K562 (cell line): ENCODE measurements around the gene WWOX. TPM values are rescaled to one million over a fixed set of nuclear protein-coding genes. Genes with fewer than 3 reads are reported as not detected.

ENCODE experiments used
- ATAC-seq: fragments of 200-7000 bp; cut with Tn5 transposase; 3 replicates; pipeline ENCODE4 v1.9.1; 2020; ENCODE audit warnings: moderate library complexity
- BruUV-seq: library from RNA; stranded (reverse); fragments of 400-500 nt; replicated peaks from 2 replicates; lab custom pipeline; 2021; lab: Mats Ljungman, UMichigan
- CTCF ChIA-PET: fragments of 300-600 bp; formaldehyde crosslinking; extraction: SDS; loops from one replicate; lab custom pipeline; 2021; ENCODE audit warnings: low intra/inter-chr PET ratio; lab: Yijun Ruan, JAX
- POLR2A ChIA-PET: fragments of 300-600, 350-650 bp; sonication (Branson Sonifier 250); formaldehyde crosslinking; extraction: SDS; loops from one replicate; lab custom pipeline; 2021; ENCODE audit warnings: antibody characterized with exemption, inconsistent platforms; lab: Yijun Ruan, JAX
- DNase-seq, 4 experiments: peaks; one replicate each; pipeline versions ENCODE4 v3.0.0 to v3.0.0-alpha.2; 2011 to 2018; ENCODE audit warnings: low spot score in 3 of 4, mixed read lengths in 3 of 4; ENCODE audit errors: extremely low read depth in 1 of 4
- FAIRE-seq: peaks from 2 replicates; lab custom pipeline; 2011; peaks lifted over from hg19 to GRCh38; lab: Jason Lieb, UNC
- H2AFZ ChIP-seq: 2 replicates; pipeline ENCODE4 v1.6.0; 2011; ENCODE audit warnings: low read depth, low read length, control low read depth, inconsistent platforms
- H3K27ac ChIP-seq: fragments of 200-600 bp; 3 replicates; pipeline ENCODE4 v1.8.0; 2011; ENCODE audit warnings: low read depth, mild to moderate bottlenecking, control low read depth, inconsistent platforms, low read length, moderate library complexity, mixed read lengths; ENCODE audit errors: extremely low read depth
- H3K27me3 ChIP-seq, 2 experiments: fragments of 300-600 bp in 1 of 2; 2 replicates in 1 of 2; 3 replicates in 1 of 2; pipeline versions ENCODE4 v1.6.0 to v1.8.0; 2011; ENCODE audit warnings: inconsistent platforms in 2 of 2, low read length in 2 of 2, mild to moderate bottlenecking in 1 of 2, mixed read lengths in 1 of 2, moderate library complexity in 1 of 2; ENCODE audit not compliant: control insufficient read depth in 2 of 2, insufficient read depth in 2 of 2
- H3K36me3 ChIP-seq: fragments of 300-600 bp; 3 replicates; pipeline ENCODE4 v1.8.0; 2011; ENCODE audit warnings: mild to moderate bottlenecking, low read length, inconsistent platforms; ENCODE audit not compliant: control insufficient read depth, insufficient read depth
- H3K4me1 ChIP-seq, 2 experiments: fragments of 200-600 bp in 1 of 2; replicated peaks in 1 of 2; 2 replicates in 1 of 2; 3 replicates in 1 of 2; pipeline versions ENCODE4 v1.5.1 to v1.8.0; 2011; ENCODE audit warnings: inconsistent platforms in 2 of 2, low read length in 2 of 2, mild to moderate bottlenecking in 1 of 2, mixed read lengths in 1 of 2, moderate library complexity in 1 of 2; ENCODE audit not compliant: control insufficient read depth in 2 of 2, insufficient read depth in 2 of 2
- H3K4me2 ChIP-seq: 2 replicates; pipeline ENCODE4 v1.6.1; 2011; ENCODE audit warnings: low read length, control low read depth, inconsistent platforms, mixed read lengths; ENCODE audit not compliant: insufficient read depth
- H3K4me3 ChIP-seq: fragments of 200-600 bp; sonication (generic), shearing (Covaris generic); 2 replicates; pipeline ENCODE4 v1.5.1; 2016; ENCODE audit warnings: control low read depth, inconsistent platforms
- H3K79me2 ChIP-seq: fragments of 200-600 bp; 3 replicates; pipeline ENCODE4 v1.8.0; 2011; ENCODE audit warnings: low read length, inconsistent platforms; ENCODE audit not compliant: control insufficient read depth, insufficient read depth
- H3K9ac ChIP-seq, 2 experiments: 2 replicates each; pipeline versions ENCODE4 v1.6.0 to v1.6.1; 2011; ENCODE audit warnings: low read depth in 2 of 2, low read length in 2 of 2, control low read depth in 1 of 2, inconsistent platforms in 1 of 2, mild to moderate bottlenecking in 1 of 2, mixed read lengths in 1 of 2; ENCODE audit not compliant: insufficient read depth in 1 of 2
- H3K9me1 ChIP-seq: one replicate; pipeline ENCODE4 v1.6.0; 2011; ENCODE audit warnings: inconsistent platforms, mild to moderate bottlenecking, low read length, moderate library complexity; ENCODE audit not compliant: control insufficient read depth, insufficient read depth
- H3K9me3 ChIP-seq: replicated peaks from 2 replicates; pipeline ENCODE4 v1.5.1; 2011; ENCODE audit warnings: low read depth, low read length, inconsistent platforms; ENCODE audit not compliant: control insufficient read depth, insufficient read depth
- H4K20me1 ChIP-seq: replicated peaks from 2 replicates; pipeline ENCODE4 v1.6.1; 2011; ENCODE audit warnings: low read length, inconsistent platforms, mixed read lengths; ENCODE audit not compliant: control insufficient read depth, insufficient read depth
- CREBBP ChIP-seq: IDR thresholded peaks from one replicate; pipeline ENCODE4 v1.6.1; 2012; ENCODE audit warnings: low read depth, mild to moderate bottlenecking, control low read depth, inconsistent platforms, low read length
- FOXM1 ChIP-seq, 2 experiments: fragments of 450-650 bp in 1 of 2; sonication (generic) in 1 of 2; formaldehyde crosslinking in 1 of 2; IDR thresholded peaks; 2 replicates each; pipeline versions ENCODE4 v1.6.1 to v1.9.0; 2017 to 2022; ENCODE audit warnings: low read depth in 2 of 2, mild to moderate bottlenecking in 2 of 2, missing genetic modification reagents in 1 of 2, moderate library complexity in 1 of 2
- KDM4B ChIP-seq, 2 experiments: fragments of 450-650 bp in 1 of 2; sonication (generic) in 1 of 2; IDR thresholded peaks; 2 replicates each; pipeline ENCODE4 v1.6.1; 2016 to 2017; ENCODE audit warnings: borderline replicate concordance in 2 of 2, antibody characterized with exemption in 1 of 2, low read depth in 1 of 2, mild to moderate bottlenecking in 1 of 2
- NFATC3 ChIP-seq: fragments of 450-650 bp; IDR thresholded peaks from 2 replicates; pipeline ENCODE4 v1.6.1; 2017; ENCODE audit warnings: mild to moderate bottlenecking
- NR1H2 ChIP-seq: sonication (generic); formaldehyde crosslinking; IDR thresholded peaks from 2 replicates; pipeline ENCODE4 v1.4.0; 2020; ENCODE audit warnings: mild to moderate bottlenecking, missing genetic modification reagents
- RHOXF2B ChIP-seq: fragments of 250-450 bp; sonication (Bioruptor Pico); conservative IDR thresholded peaks from 2 replicates; pipeline ENCODE4 v1.5.1; 2021
- SMARCA5 ChIP-seq: fragments of 450-650 bp; IDR thresholded peaks from 2 replicates; pipeline ENCODE4 v1.6.1; 2016
- XRCC5 ChIP-seq: fragments of 200-400 bp; formaldehyde crosslinking; IDR thresholded peaks from 2 replicates; pipeline ENCODE4 v1.6.1; 2017; ENCODE audit warnings: low read depth, mild to moderate bottlenecking, low read length
- ZBTB7A ChIP-seq: IDR thresholded peaks from 2 replicates; pipeline ENCODE4 v1.6.1; 2011; ENCODE audit warnings: low read depth, mild to moderate bottlenecking, low read length, moderate library complexity, borderline replicate concordance; ENCODE audit not compliant: control insufficient read depth
- ZNF282 ChIP-seq: sonication (generic); formaldehyde crosslinking; IDR thresholded peaks from 2 replicates; pipeline ENCODE4 v1.8.1; 2023; ENCODE audit warnings: missing genetic modification reagents
- ZNF41 ChIP-seq: fragments of 250-450 bp; sonication (Bioruptor Pico); conservative IDR thresholded peaks from 2 replicates; pipeline ENCODE4 v1.4.0; 2020; ENCODE audit warnings: mild to moderate bottlenecking
- ZNF561 ChIP-seq: fragments of 450-650 bp; formaldehyde crosslinking; conservative IDR thresholded peaks from 2 replicates; pipeline ENCODE4 v1.4.0; 2020; ENCODE audit warnings: mild to moderate bottlenecking, moderate library complexity
- WGBS: fragments of 100-300 bp; shearing (Covaris generic); methylation state at CpG from one replicate; pipeline ENCODE4 v1.1.6; 2016; ENCODE audit warnings: low coverage, mixed read lengths; ENCODE audit not compliant: insufficient coverage; ENCODE audit errors: missing lambda C conversion rate; 5-methylcytosine and 5-hydroxymethylcytosine counted together
- in situ Hi-C: fragments of 300-500 bp; cut with MboI; formaldehyde crosslinking; loops from 4 replicates; pipeline ENCODE4 v1.15.0; 2018; ENCODE audit warnings: inconsistent platforms, mixed read lengths
- intact Hi-C: fragments of 100-400 bp; cut with micrococcal nuclease; formaldehyde crosslinking; loops from 2 replicates; pipeline ENCODE4 v1.14.2; 2022
- polyA plus RNA-seq, 8 experiments: library from polyadenylated mRNA; depleted of rRNA in 4 of 8; stranded (reverse) in 5 of 8; unstranded in 3 of 8; fragments of >200 nt; fragmentation: Nextera tagmentation in 2 of 8; fragmentation: Illumina TruSeq in 1 of 8; extraction: Ambion mirVana in 2 of 8; extraction: Trizol in 1 of 8; gene quantifications; 2 replicates each; pipeline versions ENCODE4 v1.2.1 to v1.2.3, GENCODE V29; 2011 to 2014; ENCODE audit warnings: inconsistent platforms in 1 of 8, missing spikeins in 1 of 8
- total RNA-seq, 7 experiments: library from RNA; depleted of rRNA in 6 of 7; stranded (reverse); fragments of >200 nt in 6 of 7; fragmentation: Illumina TruSeq in 2 of 7; extraction: Trizol in 2 of 7; gene quantifications; 2 replicates each; pipeline versions ENCODE4 v1.2.1 to v1.2.3, GENCODE V29; 2011 to 2021; ENCODE audit warnings: low replicate concordance in 1 of 7
- TF ChIP-seq, protein P1 (sequence below): fragments of 250-450 bp; sonication (Bioruptor Pico); IDR thresholded peaks from 2 replicates; pipeline ENCODE4 v1.8.0; 2021; ENCODE audit warnings: mild to moderate bottlenecking, moderate library complexity
- TF ChIP-seq, protein P2 (sequence below): fragments of 450-650 bp; formaldehyde crosslinking; IDR thresholded peaks from 2 replicates; pipeline ENCODE4 v1.4.0; 2020; ENCODE audit warnings: mild to moderate bottlenecking
- TF ChIP-seq, protein P3 (sequence below): sonication (generic); formaldehyde crosslinking; IDR thresholded peaks from 2 replicates; pipeline ENCODE4 v1.8.0; 2023; ENCODE audit warnings: missing genetic modification reagents, mild to moderate bottlenecking, borderline replicate concordance

The WWOX gene
- total and polyA plus RNA-seq, 9 of the 15 experiments (the other 6 are each of a cell fraction or from before 2014, with no cell fraction given) = 1.6 to 22.7 (median 8.1) TPM

DNA sequence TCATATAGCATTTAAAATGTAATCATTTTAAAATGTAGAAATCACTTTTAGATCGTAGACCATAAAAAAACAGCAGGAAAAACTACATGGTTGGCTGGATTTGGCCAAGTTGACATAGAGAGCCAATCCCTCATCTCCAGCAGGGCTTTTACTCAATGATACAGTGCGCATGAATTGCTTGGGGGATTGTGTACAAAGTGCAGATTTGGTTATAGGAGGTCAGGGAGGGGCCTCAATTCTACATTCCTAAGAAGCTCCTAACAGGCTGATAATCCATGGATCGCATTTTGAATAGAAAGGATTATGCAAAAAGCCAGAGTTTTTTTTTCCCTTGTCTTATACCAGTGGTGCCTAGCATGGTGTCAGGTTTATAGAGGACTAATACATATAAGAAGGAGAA lies 1056.0 kb downstream of the WWOX start (continued):
- TF ChIP-seq ZBTB7A = no peak
- TF ChIP-seq, protein P1, sequence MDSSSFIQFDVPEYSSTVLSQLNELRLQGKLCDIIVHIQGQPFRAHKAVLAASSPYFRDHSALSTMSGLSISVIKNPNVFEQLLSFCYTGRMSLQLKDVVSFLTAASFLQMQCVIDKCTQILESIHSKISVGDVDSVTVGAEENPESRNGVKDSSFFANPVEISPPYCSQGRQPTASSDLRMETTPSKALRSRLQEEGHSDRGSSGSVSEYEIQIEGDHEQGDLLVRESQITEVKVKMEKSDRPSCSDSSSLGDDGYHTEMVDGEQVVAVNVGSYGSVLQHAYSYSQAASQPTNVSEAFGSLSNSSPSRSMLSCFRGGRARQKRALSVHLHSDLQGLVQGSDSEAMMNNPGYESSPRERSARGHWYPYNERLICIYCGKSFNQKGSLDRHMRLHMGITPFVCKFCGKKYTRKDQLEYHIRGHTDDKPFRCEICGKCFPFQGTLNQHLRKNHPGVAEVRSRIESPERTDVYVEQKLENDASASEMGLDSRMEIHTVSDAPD = no peak
- TF ChIP-seq ZNF561 (CRISPR knock-in tag) = no peak
- TF ChIP-seq FOXM1 (IDR thresholded peaks at IDR 0.05; ENCODE audit: low read depth) = no peak
- no peak for TF ChIP-seq FOXM1 (CRISPR knock-in tag; IDR thresholded peaks at IDR 0.05; ENCODE audit: low read depth)
- TF ChIP-seq KDM4B (IDR thresholded peaks at IDR 0.05; ENCODE audit: borderline replicate concordance in 2 of 2, low read depth in 1 of 2) = no peak
- TF ChIP-seq, protein P2, sequence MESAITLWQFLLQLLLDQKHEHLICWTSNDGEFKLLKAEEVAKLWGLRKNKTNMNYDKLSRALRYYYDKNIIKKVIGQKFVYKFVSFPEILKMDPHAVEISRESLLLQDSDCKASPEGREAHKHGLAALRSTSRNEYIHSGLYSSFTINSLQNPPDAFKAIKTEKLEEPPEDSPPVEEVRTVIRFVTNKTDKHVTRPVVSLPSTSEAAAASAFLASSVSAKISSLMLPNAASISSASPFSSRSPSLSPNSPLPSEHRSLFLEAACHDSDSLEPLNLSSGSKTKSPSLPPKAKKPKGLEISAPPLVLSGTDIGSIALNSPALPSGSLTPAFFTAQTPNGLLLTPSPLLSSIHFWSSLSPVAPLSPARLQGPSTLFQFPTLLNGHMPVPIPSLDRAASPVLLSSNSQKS (CRISPR knock-in tag) = no peak
- no peak for TF ChIP-seq NR1H2 (CRISPR knock-in tag)
- no peak for TF ChIP-seq CREBBP

- Histone ChIP-seq H4K20me1 (peaks cover 6% of the 10 kb centered on the region; the same call in 1 of the 2 replicates), H3K27ac (no peak overlapping the region), H3K9me3 (no peaks in the 10 kb centered on the region), H3K4me2 (no peak overlapping the region), H3K4me3 (no peak overlapping the region), H3K36me3 (no peaks in the 10 kb centered on the region), H3K27me3 (peaks cover 26 to 31% of the 10 kb centered on the region in 2 experiments), H2AFZ (no peak overlapping the region), H3K79me2 (no peaks in the 10 kb centered on the region), H3K9me1 (no peaks in the 10 kb centered on the region), H3K9ac (no peak overlapping the region), H3K4me1 (no peaks in the 10 kb centered on the region)
- DNase-seq = no peak
- no peak for FAIRE-seq
- in situ Hi-C loops (no loop called here), intact Hi-C loops (no loop called here)
- no peak for ATAC-seq
- ChIA-PET POLR2A (interaction anchor here (0.6 kb wide), 1 partner anchor 1226 kb away, joined by 3 read pairs; no protein-coding TSS in a partner anchor), CTCF (no interaction called here)
- 0% methylated on average over 4 of the region's 4 CpGs for WGBS
- no TSS peak for BruUV-seq
- TF ChIP-seq SMARCA5 = no peak
- TF ChIP-seq, protein P3, sequence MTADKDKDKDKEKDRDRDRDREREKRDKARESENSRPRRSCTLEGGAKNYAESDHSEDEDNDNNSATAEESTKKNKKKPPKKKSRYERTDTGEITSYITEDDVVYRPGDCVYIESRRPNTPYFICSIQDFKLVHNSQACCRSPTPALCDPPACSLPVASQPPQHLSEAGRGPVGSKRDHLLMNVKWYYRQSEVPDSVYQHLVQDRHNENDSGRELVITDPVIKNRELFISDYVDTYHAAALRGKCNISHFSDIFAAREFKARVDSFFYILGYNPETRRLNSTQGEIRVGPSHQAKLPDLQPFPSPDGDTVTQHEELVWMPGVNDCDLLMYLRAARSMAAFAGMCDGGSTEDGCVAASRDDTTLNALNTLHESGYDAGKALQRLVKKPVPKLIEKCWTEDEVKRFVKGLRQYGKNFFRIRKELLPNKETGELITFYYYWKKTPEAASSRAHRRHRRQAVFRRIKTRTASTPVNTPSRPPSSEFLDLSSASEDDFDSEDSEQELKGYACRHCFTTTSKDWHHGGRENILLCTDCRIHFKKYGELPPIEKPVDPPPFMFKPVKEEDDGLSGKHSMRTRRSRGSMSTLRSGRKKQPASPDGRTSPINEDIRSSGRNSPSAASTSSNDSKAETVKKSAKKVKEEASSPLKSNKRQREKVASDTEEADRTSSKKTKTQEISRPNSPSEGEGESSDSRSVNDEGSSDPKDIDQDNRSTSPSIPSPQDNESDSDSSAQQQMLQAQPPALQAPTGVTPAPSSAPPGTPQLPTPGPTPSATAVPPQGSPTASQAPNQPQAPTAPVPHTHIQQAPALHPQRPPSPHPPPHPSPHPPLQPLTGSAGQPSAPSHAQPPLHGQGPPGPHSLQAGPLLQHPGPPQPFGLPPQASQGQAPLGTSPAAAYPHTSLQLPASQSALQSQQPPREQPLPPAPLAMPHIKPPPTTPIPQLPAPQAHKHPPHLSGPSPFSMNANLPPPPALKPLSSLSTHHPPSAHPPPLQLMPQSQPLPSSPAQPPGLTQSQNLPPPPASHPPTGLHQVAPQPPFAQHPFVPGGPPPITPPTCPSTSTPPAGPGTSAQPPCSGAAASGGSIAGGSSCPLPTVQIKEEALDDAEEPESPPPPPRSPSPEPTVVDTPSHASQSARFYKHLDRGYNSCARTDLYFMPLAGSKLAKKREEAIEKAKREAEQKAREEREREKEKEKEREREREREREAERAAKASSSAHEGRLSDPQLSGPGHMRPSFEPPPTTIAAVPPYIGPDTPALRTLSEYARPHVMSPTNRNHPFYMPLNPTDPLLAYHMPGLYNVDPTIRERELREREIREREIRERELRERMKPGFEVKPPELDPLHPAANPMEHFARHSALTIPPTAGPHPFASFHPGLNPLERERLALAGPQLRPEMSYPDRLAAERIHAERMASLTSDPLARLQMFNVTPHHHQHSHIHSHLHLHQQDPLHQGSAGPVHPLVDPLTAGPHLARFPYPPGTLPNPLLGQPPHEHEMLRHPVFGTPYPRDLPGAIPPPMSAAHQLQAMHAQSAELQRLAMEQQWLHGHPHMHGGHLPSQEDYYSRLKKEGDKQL (CRISPR knock-in tag) = no peak
- no peak for TF ChIP-seq ZNF41 (CRISPR knock-in tag)
- TF ChIP-seq XRCC5 = no peak
- TF ChIP-seq ZNF282 (CRISPR knock-in tag) = no peak
- TF ChIP-seq NFATC3 = no peak
- no peak for TF ChIP-seq RHOXF2B (CRISPR knock-in tag)
These were observed 1056.5 kb downstream of the WWOX start for GRCh38 chr16:79155904-79156303.
